Left lung (tissue), 10 donors: ENCODE data around the gene FLT4. TPM values are rescaled to one million over a fixed set of nuclear protein-coding genes. Genes with fewer than 3 reads are reported as not detected.
A peak's percentile ranks its signal among the peaks of the same experiment; 100 is the strongest.

Source experiments
- ATAC-seq: fragments of 200-7000 bp; cut with Tn5 transposase; one replicate; pipeline ENCODE4 v1.9.1; 2020; ENCODE audit warnings: moderate library complexity
- DNase-seq, 4 donors: peaks; one replicate each; pipeline ENCODE4 v3.0.0-alpha.2; 2013 to 2020
- H3K27ac ChIP-seq, 2 donors: fragments of 200-600 bp; sonication (generic) in 1 of 2; one replicate each; pipeline versions ENCODE4 v1.5.0 to v1.8.0; 2020 to 2021
- H3K27me3 ChIP-seq, 2 donors: fragments of 200-600 bp; sonication (generic) in 1 of 2; one replicate each; pipeline versions ENCODE4 v1.5.0 to v1.8.0; 2020 to 2021
- H3K36me3 ChIP-seq, 2 donors: fragments of 200-600 bp; sonication (generic) in 1 of 2; one replicate each; pipeline versions ENCODE4 v1.5.0 to v1.8.0; 2020 to 2021
- H3K4me1 ChIP-seq, 2 donors: fragments of 200-600 bp; one replicate each; pipeline ENCODE4 v1.8.0; 2021
- H3K4me3 ChIP-seq, 2 donors: fragments of 200-600 bp; sonication (generic) in 1 of 2; one replicate each; pipeline versions ENCODE4 v1.5.0 to v1.8.0; 2020 to 2021; ENCODE audit warnings: mild to moderate bottlenecking in 1 of 2
- H3K9me3 ChIP-seq, 2 donors: fragments of 200-600 bp; sonication (generic) in 1 of 2; one replicate each; pipeline versions ENCODE4 v1.5.0 to v1.8.0; 2020 to 2021
- CTCF ChIP-seq, 2 donors: fragments of 200-600 bp; sonication (generic) in 1 of 2; IDR thresholded peaks; one replicate each; pipeline versions ENCODE4 v1.5.0 to v1.8.0; 2021; ENCODE audit warnings: antibody characterized with exemption in 2 of 2
- intact Hi-C, 2 donors: fragments of 100-400 bp; cut with DNase I; formaldehyde crosslinking; loops; one replicate each; pipeline versions ENCODE4 v1.11.2 to v1.14.2; 2022
- polyA plus RNA-seq, 6 donors: library from polyadenylated mRNA; unstranded; fragments of 120-200 nt; gene quantifications; one replicate each; pipeline ENCODE4 v1.2.1, GENCODE V29; 2013; ENCODE audit not compliant: insufficient read length in 6 of 6
- total RNA-seq, 2 donors: library from RNA; stranded (reverse); fragmentation: NEBNext Ultra II Directional; extraction: Animal tissue kit (Norgen Biotek cat#: 25700); gene quantifications; one replicate each; pipeline ENCODE4 v1.2.1, GENCODE V29; 2021
- donor health status: DM: no; HTN: yes; CAD: no.
- donor health status: DM: no; HTN: no; CAD: no.

Gene FLT4
- total and polyA plus RNA-seq, 8 donors, result 21.7 to 48.5 (median 38.2) TPM

DNA sequence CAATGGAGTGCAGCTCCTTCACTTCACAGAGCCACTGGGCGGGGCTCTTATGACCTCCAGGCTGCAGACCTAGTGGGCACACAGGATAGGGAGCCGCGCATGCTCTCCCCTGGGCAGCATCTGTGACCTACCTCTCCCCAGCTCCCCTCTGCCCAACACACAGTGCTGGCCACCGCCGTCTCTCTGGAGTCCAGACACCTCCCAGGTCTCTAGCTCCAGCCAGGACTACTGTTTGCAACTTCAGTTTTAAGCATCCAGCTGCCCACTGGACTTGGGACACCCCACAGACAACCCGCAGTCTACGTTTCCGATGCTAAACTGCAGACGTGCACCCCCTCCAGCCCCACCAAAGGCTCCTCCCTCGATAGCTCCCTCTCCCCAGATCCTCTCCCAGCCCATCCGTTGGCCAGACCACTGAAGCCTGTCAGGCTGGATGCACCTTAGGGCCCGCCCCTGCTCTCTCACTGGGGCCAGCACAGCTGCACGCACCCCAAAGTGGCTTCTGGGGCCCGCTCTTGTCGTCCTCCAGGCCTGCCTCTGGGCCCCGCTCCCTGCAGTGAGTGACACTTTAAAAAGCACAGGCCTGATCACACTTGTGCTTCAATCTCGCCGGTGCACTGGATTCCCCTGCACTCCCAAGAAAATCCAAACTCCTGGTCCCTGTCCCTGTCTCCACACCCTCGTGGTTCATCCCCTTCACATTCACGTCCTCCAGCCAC, 11.3 kb downstream of the FLT4 start:
- ATAC-seq, result no peak
- no peak for TF ChIP-seq CTCF (IDR thresholded peaks at IDR 0.05)
- peak in 2 of 4 donors; percentile 25 to 65 for DNase-seq
- H3K9me3 ChIP-seq, result no peaks in the 10 kb centered on the region
- H3K27ac ChIP-seq, result no peak overlapping the region
- no peaks in the 10 kb centered on the region for H3K4me1 ChIP-seq
- H3K27me3 ChIP-seq, result no peaks in the 10 kb centered on the region
- intact Hi-C loops, result no loop called here
- H3K36me3 ChIP-seq, result no peaks in the 10 kb centered on the region
- H3K4me3 ChIP-seq, result no peak overlapping the region

- Histone ChIP-seq H3K4me3 (no peak overlapping the region), H3K36me3 (no peaks in the 10 kb centered on the region), H3K4me1 (no peaks in the 10 kb centered on the region), H3K9me3 (no peaks in the 10 kb centered on the region), H3K27me3 (no peaks in the 10 kb centered on the region), H3K27ac (no peak overlapping the region)
- ATAC-seq (peak; percentile 12), DNase-seq (peak in 2 of 4 donors; percentile 30 to 65)
- TF ChIP-seq CTCF (IDR thresholded peaks at IDR 0.05), result no peak
- intact Hi-C loops, result no loop called here
Measured at GRCh38 chr5:180636403-180637075, 12.9 kb downstream of the FLT4 start.

DNA sequence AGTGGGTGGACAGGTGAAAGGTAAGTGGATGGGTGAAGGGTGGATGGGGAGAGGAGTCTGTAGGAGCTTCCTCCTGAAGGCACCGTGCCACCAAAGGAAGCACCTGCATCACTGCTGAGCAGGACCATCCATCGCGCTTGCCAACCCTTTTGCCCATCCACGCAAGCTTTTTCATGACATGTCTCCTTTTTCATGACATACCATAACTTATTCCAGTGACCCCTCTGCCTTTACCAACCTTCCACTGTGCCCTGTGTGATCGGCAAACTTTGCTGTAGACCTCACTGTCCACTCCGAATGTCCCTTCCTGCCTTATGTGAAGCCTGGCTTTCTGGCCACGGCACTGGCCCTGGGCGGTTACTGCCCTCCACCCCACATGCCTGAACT, 13.4 kb downstream of the FLT4 start:
- TF ChIP-seq CTCF (IDR thresholded peaks at IDR 0.05), result no peak
- DNase-seq (peak in 1 of 4 donors; percentile 20), ATAC-seq (no peak)
- H3K4me3 ChIP-seq, result no peak overlapping the region
- H3K9me3 ChIP-seq, result no peaks in the 10 kb centered on the region
- H3K27me3 ChIP-seq, result no peaks in the 10 kb centered on the region
- intact Hi-C loops, result no loop called here
- no peak overlapping the region for H3K27ac ChIP-seq
- H3K36me3 ChIP-seq, result no peaks in the 10 kb centered on the region
- no peaks in the 10 kb centered on the region for H3K4me1 ChIP-seq

DNA sequence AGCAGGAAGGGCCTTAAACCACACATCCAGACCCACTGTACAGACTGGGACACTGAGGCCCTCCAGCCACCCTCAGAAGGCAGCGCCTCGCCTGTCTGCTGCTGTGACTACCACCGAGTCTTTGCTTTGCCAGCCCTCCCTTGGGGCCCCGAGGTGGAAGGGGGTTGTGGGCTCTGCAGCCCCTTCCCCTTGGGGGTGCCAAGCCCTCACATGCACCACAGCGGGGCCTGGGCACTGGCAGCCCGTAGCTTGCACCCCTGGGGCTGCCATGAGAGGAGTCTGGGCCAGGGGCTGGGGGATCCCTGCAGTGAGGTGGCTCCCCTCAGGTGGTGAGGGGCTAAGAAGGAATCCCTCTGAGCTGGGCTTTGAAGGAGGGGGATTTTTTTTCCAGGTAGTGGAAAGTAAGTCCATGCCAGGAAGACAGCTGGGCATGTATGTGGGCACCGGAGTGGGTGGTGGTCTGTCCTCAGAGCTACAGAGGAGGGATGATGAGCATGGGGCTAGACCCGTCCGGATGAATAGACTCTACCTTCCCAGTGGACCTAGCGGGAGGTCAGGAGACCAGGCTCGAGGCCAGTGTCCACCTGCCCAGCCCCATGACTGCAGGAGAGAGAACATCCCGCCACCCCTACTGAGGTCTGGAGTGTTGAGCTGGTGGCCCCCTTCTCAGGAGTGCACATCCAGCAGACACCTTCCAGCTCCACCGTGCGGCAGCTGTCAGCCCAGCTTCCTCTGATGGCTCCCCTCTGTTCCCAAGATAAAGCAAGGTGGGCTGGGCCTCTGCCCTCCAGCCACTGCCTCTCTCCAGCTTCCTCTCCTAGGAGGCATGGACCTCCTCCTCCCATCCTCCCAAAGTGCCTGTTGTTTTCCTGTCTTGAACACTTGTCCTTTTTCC, 15.9 kb downstream of the FLT4 start:
- intact Hi-C loops, result no loop called here
- no peak for ATAC-seq

More for the DNA sequence above, 15.9 kb downstream of the FLT4 start:
- H3K27ac ChIP-seq, result peak overlapping the region in 1 of 2 donors; percentile 23
- H3K4me1 ChIP-seq, result no peaks in the 10 kb centered on the region
- peak in 2 of 4 donors; percentile 15 to 48 for DNase-seq
- H3K36me3 ChIP-seq, result no peaks in the 10 kb centered on the region
- H3K9me3 ChIP-seq, result no peaks in the 10 kb centered on the region
- H3K4me3 ChIP-seq, result no peak overlapping the region
- no peaks in the 10 kb centered on the region for H3K27me3 ChIP-seq
- TF ChIP-seq CTCF (IDR thresholded peaks at IDR 0.05), result no peak
